ENCODE data around the gene NELFA. TPM values are rescaled to one million over a fixed set of nuclear protein-coding genes. Genes with fewer than 3 reads are reported as not detected.
A peak's percentile ranks its signal among the peaks of the same experiment; 100 is the strongest.

Gene NELFA
- total RNA-seq, 6 donors from 2014 or later = 16.7 to 43.0 (median 27.3) TPM

- TF ChIP-seq POLR2A (IDR thresholded peaks at IDR 0.05) (no peak), POLR2AphosphoS5 (IDR thresholded peaks at IDR 0.05) (no peak), EP300 (IDR thresholded peaks at IDR 0.05) (no peak), CTCF (IDR thresholded peaks at IDR 0.05) (no peak)
- Histone ChIP-seq H3K27ac (no peak overlapping the region), H3K36me3 (no peaks in the 10 kb centered on the region), H3K9me3 (no peaks in the 10 kb centered on the region), H3K4me1 (peaks cover 7 to 14% (median 7%) of the 10 kb centered on the region in 4 donors), H3K27me3 (peaks cover 0 to 22% (median 12%) of the 10 kb centered on the region in 4 donors), H3K4me3 (no peak overlapping the region)
- ATAC-seq (ENCODE audit: low FRiP score in 2 of 2) (no peak), DNase-seq (peak in 1 of 2 donors; percentile 81)
- WGBS, 2 donors = 14 to 40% methylated on average over 4 to 54 of the region's 57 CpGs
These were observed 38.4 kb upstream of the NELFA start for GRCh38 chr4:2047031-2047660.

GRCh38 chr4:2046031-2046961 is 37.5 kb upstream of the NELFA start:
- TF ChIP-seq POLR2AphosphoS5 (IDR thresholded peaks at IDR 0.05) (no peak), CTCF (IDR thresholded peaks at IDR 0.05) (no peak), EP300 (IDR thresholded peaks at IDR 0.05) (no peak), POLR2A (IDR thresholded peaks at IDR 0.05) (no peak)
- H3K9me3 ChIP-seq = no peaks in the 10 kb centered on the region
- no peak overlapping the region for H3K4me3 ChIP-seq
- 68% methylated on average over 21 to 27 of the region's 28 CpGs for WGBS, 2 donors
- peak in 1 of 2 donors; percentile 61 for DNase-seq
- H3K27ac ChIP-seq = no peak overlapping the region
- H3K27me3 ChIP-seq = peaks cover 0 to 31% (median 15%) of the 10 kb centered on the region in 4 donors
- H3K4me1 ChIP-seq = peaks cover 14 to 22% (median 15%) of the 10 kb centered on the region in 4 donors
- no peaks in the 10 kb centered on the region for H3K36me3 ChIP-seq
- no peak for ATAC-seq (ENCODE audit: low FRiP score in 2 of 2)

- H3K36me3 ChIP-seq = no peaks in the 10 kb centered on the region
- TF ChIP-seq POLR2A (IDR thresholded peaks at IDR 0.05) (no peak), CTCF (IDR thresholded peaks at IDR 0.05) (no peak), POLR2AphosphoS5 (IDR thresholded peaks at IDR 0.05) (no peak)
- peaks cover 21 to 30% (median 22%) of the 10 kb centered on the region in 4 donors for H3K4me1 ChIP-seq
- H3K27ac ChIP-seq = no peak overlapping the region
- H3K9me3 ChIP-seq = no peaks in the 10 kb centered on the region
- WGBS, 2 donors = 72 to 80% methylated on average over 11 of the region's 11 CpGs
- ATAC-seq (ENCODE audit: low FRiP score in 2 of 2) (no peak), DNase-seq (no peak)
- peaks cover 0 to 39% (median 23%) of the 10 kb centered on the region in 4 donors for H3K27me3 ChIP-seq
- H3K4me3 ChIP-seq = no peak overlapping the region
These were observed 36.8 kb upstream of the NELFA start for GRCh38 chr4:2045518-2045951.

GRCh38 chr4:2044542-2045517 is 36.1 kb upstream of the NELFA start:
- peaks cover 0 to 45% (median 27%) of the 10 kb centered on the region in 4 donors for H3K27me3 ChIP-seq
- ATAC-seq (ENCODE audit: low FRiP score in 2 of 2) (no peak), DNase-seq (peak in 1 of 2 donors; percentile 51)
- H3K27ac ChIP-seq = no peak overlapping the region
- no peak overlapping the region for H3K4me3 ChIP-seq
- peaks cover 23 to 34% (median 26%) of the 10 kb centered on the region in 4 donors for H3K4me1 ChIP-seq
- no peaks in the 10 kb centered on the region for H3K36me3 ChIP-seq
- H3K9me3 ChIP-seq = no peaks in the 10 kb centered on the region
- TF ChIP-seq POLR2AphosphoS5 (IDR thresholded peaks at IDR 0.05) (no peak), EP300 (IDR thresholded peaks at IDR 0.05) (no peak), CTCF (IDR thresholded peaks at IDR 0.05) (no peak), POLR2A (IDR thresholded peaks at IDR 0.05) (no peak)
- WGBS, 2 donors = 93 to 94% methylated on average over 12 to 18 of the region's 18 CpGs
